ENCODE results near the gene TEAD2.

GRCh38 chr19:49395581-49396407 is 33.6 kb upstream of the TEAD2 start:
- TF ChIP-seq POLR2AphosphoS5 (IDR thresholded peaks at IDR 0.05): no peak
- no peak for TF ChIP-seq CTCF (IDR thresholded peaks at IDR 0.05 in 8 of 11, conservative IDR thresholded peaks at IDR 0.05 in 3 of 11)
- no peak for TF ChIP-seq POLR2A (IDR thresholded peaks at IDR 0.05)
